PFSK-1 (cell line): ENCODE results near the gene SERPINI1.

Source experiments
- FOXP2 ChIP-seq: optimal IDR thresholded peaks from 2 replicates; pipeline ENCODE3; 2011; ENCODE audit warnings: borderline replicate concordance, control low read depth, inconsistent platforms; ENCODE audit not compliant: insufficient read depth; ENCODE audit errors: extremely low read length, extremely low read depth
- POLR2AphosphoS5 ChIP-seq: IDR thresholded peaks from 2 replicates; pipeline ENCODE4 v1.6.1; 2012; ENCODE audit warnings: low read depth, mild to moderate bottlenecking, control low read depth, low read length, moderate library complexity
- SIN3A ChIP-seq: IDR thresholded peaks from 2 replicates; pipeline ENCODE4 v1.6.1; 2012; ENCODE audit warnings: mild to moderate bottlenecking, low read length, moderate library complexity, borderline replicate concordance; ENCODE audit not compliant: insufficient read depth
- TAF1 ChIP-seq: IDR thresholded peaks from 2 replicates; pipeline ENCODE4 v1.6.1; 2012; ENCODE audit warnings: low read length, control low read depth, borderline replicate concordance; ENCODE audit not compliant: insufficient read depth
- TF ChIP-seq, protein P1 (sequence below), 2 experiments: IDR thresholded peaks; 2 replicates each; pipeline versions ENCODE4 v1.6.1 to v1.8.0; 2011 to 2012; ENCODE audit warnings: low read depth in 2 of 2, low read length in 2 of 2, control low read depth in 1 of 2, inconsistent platforms in 1 of 2, mild to moderate bottlenecking in 1 of 2, moderate library complexity in 1 of 2; ENCODE audit not compliant: insufficient read depth in 1 of 2

The SERPINI1 gene

DNA sequence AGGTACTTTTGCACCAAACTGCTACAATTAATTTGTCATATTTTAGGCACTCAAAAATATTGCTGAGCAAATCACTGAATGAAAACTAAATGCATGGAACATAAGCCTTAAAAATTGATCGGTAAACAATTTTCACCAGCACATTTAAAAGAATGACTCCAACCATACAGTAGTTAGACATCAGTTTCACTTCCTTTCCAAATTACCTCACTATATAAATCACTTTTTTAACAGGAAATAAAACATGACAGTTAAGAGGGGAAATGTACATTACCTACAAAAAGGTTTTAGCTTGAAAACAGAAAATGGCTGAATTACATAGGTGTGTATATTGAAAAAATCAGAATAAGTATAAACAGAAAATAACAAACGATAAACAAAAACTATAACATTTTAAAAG is 108.4 kb downstream of the SERPINI1 start:
- TF ChIP-seq, protein P1, sequence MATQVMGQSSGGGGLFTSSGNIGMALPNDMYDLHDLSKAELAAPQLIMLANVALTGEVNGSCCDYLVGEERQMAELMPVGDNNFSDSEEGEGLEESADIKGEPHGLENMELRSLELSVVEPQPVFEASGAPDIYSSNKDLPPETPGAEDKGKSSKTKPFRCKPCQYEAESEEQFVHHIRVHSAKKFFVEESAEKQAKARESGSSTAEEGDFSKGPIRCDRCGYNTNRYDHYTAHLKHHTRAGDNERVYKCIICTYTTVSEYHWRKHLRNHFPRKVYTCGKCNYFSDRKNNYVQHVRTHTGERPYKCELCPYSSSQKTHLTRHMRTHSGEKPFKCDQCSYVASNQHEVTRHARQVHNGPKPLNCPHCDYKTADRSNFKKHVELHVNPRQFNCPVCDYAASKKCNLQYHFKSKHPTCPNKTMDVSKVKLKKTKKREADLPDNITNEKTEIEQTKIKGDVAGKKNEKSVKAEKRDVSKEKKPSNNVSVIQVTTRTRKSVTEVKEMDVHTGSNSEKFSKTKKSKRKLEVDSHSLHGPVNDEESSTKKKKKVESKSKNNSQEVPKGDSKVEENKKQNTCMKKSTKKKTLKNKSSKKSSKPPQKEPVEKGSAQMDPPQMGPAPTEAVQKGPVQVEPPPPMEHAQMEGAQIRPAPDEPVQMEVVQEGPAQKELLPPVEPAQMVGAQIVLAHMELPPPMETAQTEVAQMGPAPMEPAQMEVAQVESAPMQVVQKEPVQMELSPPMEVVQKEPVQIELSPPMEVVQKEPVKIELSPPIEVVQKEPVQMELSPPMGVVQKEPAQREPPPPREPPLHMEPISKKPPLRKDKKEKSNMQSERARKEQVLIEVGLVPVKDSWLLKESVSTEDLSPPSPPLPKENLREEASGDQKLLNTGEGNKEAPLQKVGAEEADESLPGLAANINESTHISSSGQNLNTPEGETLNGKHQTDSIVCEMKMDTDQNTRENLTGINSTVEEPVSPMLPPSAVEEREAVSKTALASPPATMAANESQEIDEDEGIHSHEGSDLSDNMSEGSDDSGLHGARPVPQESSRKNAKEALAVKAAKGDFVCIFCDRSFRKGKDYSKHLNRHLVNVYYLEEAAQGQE (IDR thresholded peaks at IDR 0.05; ENCODE audit: insufficient read depth in 1 of 2, low read depth in 2 of 2, low read length in 2 of 2): no peak
- no peak for TF ChIP-seq TAF1

DNA sequence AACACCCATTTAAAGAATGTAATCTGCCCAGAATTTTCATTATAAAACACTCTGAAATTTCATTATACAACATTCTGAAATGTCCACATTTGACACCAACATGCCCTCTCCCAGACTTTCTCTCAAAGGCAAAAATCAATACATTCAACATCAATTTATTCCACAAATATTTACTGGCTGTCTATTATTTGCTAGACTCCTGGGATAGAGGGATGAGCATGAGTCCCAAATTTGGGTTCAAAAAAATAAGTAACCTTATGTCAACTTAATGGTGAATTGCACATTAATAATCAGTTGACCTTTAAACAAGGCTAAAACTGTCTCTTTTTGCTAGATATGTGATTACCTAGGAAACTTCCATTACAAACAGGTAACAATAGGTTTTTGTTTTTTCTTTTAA is 109.0 kb downstream of the SERPINI1 start:
- TF ChIP-seq, protein P1 (IDR thresholded peaks at IDR 0.05; ENCODE audit: insufficient read depth in 1 of 2, low read depth in 2 of 2, low read length in 2 of 2): no peak
- TF ChIP-seq TAF1: no peak
- TF ChIP-seq POLR2AphosphoS5: no peak
- TF ChIP-seq SIN3A: no peak
- no peak for TF ChIP-seq FOXP2

DNA sequence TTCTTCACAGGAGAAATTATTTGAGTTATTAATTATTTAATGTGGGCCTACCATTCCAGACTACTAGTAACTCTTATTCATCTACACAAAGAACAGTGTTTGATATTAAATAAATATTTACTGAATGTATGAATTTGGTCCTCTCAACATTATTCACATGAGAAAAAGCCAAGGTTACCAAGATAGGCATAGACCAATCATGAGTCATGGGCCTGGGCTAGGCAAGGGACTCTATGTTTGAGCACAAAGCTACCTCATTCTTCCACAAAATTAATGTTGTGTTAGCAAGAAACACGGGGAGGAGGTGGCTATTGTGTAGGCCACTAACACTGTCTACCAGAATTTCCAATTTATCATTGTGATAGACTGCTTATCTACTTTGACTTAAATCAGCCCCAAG is 115.7 kb downstream of the SERPINI1 start:
- TF ChIP-seq POLR2AphosphoS5: no peak
- TF ChIP-seq SIN3A: no peak
- no peak for TF ChIP-seq FOXP2
- no peak for TF ChIP-seq TAF1
- TF ChIP-seq, protein P1 (IDR thresholded peaks at IDR 0.05; ENCODE audit: insufficient read depth in 1 of 2, low read depth in 2 of 2, low read length in 2 of 2): no peak

DNA sequence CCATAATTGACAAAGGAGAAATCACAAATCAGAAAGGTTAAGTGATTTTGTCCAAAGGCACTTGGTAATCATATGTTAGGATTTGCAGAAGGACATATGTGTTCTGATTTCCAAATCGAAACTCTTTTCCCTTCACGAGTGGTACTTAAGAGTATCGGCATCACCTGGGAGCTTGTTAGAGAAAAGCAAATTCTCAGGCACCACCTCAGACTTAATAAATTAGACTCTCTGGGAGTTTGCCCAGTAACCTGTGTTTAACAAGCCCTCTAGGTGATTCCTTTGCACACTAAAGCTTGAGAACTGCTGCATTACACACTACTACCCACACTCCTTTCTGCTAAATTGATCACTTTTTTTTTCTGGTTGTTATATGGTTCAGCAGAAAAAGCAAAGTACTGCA is 116.2 kb downstream of the SERPINI1 start:
- no peak for TF ChIP-seq SIN3A
- TF ChIP-seq, protein P1 (IDR thresholded peaks at IDR 0.05; ENCODE audit: insufficient read depth in 1 of 2, low read depth in 2 of 2, low read length in 2 of 2): no peak
- no peak for TF ChIP-seq TAF1
- no peak for TF ChIP-seq POLR2AphosphoS5
- no peak for TF ChIP-seq FOXP2

DNA sequence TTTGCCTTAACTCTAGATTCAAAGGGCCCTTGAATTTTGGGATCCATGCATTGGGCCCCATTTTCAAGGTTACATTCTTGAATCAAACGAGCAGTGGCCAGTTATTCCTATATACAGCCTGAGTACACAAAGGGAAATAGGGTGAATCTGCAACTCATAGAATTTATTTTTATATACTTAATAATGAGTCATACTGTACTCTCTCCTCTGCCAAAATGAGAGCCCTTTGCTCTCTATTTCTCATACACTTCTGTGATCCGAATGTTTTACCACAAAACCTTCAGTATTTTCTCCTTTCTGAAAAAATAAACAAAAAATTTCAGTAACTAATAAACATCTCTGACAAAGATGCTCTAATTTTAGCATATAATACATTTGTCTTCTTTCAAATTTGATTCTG is 116.7 kb downstream of the SERPINI1 start:
- TF ChIP-seq POLR2AphosphoS5: no peak
- TF ChIP-seq FOXP2: no peak
- TF ChIP-seq TAF1: no peak
- TF ChIP-seq SIN3A: no peak
- TF ChIP-seq, protein P1 (IDR thresholded peaks at IDR 0.05; ENCODE audit: insufficient read depth in 1 of 2, low read depth in 2 of 2, low read length in 2 of 2): no peak
